IMR-90 (cell line): ENCODE data around the gene MRPL40. TPM values are rescaled to one million over a fixed set of nuclear protein-coding genes. Genes with fewer than 3 reads are reported as not detected.

Source experiments
- ATAC-seq: fragments of 200-7000 bp; cut with Tn5 transposase; 2 replicates; pipeline ENCODE4 v1.9.1; 2020; ENCODE audit warnings: low read depth, mild to moderate bottlenecking, moderate library complexity
- BruUV-seq: library from RNA; stranded (reverse); fragments of 400-500 nt; replicated peaks from 2 replicates; lab custom pipeline; 2021; lab: Mats Ljungman, UMichigan
- CTCF ChIA-PET: fragments of 300-600 bp; formaldehyde crosslinking; extraction: SDS; loops from one replicate; lab custom pipeline; 2021; ENCODE audit warnings: antibody characterized with exemption; lab: Yijun Ruan, JAX
- POLR2A ChIA-PET: fragments of 300-600 bp; sonication (Branson Sonifier 250); formaldehyde crosslinking; loops from one replicate; lab custom pipeline; 2022; ENCODE audit warnings: antibody characterized with exemption; ENCODE audit not compliant: unreplicated experiment; lab: Charles Lee
- DNase-seq: peaks from one replicate; pipeline ENCODE4 v3.0.0; 2013
- H2AFZ ChIP-seq: replicated peaks from 2 replicates; pipeline ENCODE3; 2013; ENCODE audit warnings: low read length, mild to moderate bottlenecking; ENCODE audit not compliant: poor library complexity
- H2AK5ac ChIP-seq: 2 replicates; pipeline ENCODE4 v1.6.1; 2013; ENCODE audit warnings: low read depth, low read length, inconsistent platforms
- H2AK9ac ChIP-seq: replicated peaks from 2 replicates; pipeline ENCODE3; 2013; ENCODE audit warnings: mild to moderate bottlenecking, low read depth, low read length, moderate library complexity; ENCODE audit not compliant: poor library complexity
- H2BK120ac ChIP-seq: 2 replicates; pipeline ENCODE4 v1.6.1; 2013; ENCODE audit warnings: low read depth, low read length, inconsistent platforms
- H2BK15ac ChIP-seq: 3 replicates; pipeline ENCODE4 v1.6.1; 2013; ENCODE audit warnings: low read depth, low read length, inconsistent platforms
- H2BK20ac ChIP-seq: 2 replicates; pipeline ENCODE4 v1.6.1; 2013; ENCODE audit warnings: low read depth, mild to moderate bottlenecking, inconsistent platforms, low read length, moderate library complexity
- H2BK5ac ChIP-seq: 2 replicates; pipeline ENCODE4 v1.6.1; 2013; ENCODE audit warnings: mild to moderate bottlenecking, low read depth, low read length, inconsistent platforms; ENCODE audit not compliant: poor library complexity, severe bottlenecking
- H3K14ac ChIP-seq: replicated peaks from 2 replicates; pipeline ENCODE4 v1.6.1; 2013; ENCODE audit warnings: low read depth, low read length, inconsistent platforms
- H3K18ac ChIP-seq: 2 replicates; pipeline ENCODE4 v1.6.1; 2013; ENCODE audit warnings: low read depth, low read length, control low read depth
- H3K23ac ChIP-seq: 2 replicates; pipeline ENCODE4 v1.6.1; 2013; ENCODE audit warnings: low read depth, low read length, inconsistent platforms
- H3K27ac ChIP-seq: 2 replicates; pipeline ENCODE4 v1.5.1; 2013; ENCODE audit warnings: mild to moderate bottlenecking, control low read depth, low read length; ENCODE audit not compliant: insufficient read depth
- H3K27me3 ChIP-seq: 2 replicates; pipeline ENCODE4 v1.6.1; 2013; ENCODE audit warnings: low read length; ENCODE audit not compliant: control insufficient read depth, insufficient read depth
- H3K36me3 ChIP-seq: 2 replicates; pipeline ENCODE4 v1.6.1; 2013; ENCODE audit warnings: low read length, mixed read lengths; ENCODE audit not compliant: control insufficient read depth, insufficient read depth
- H3K4ac ChIP-seq: 2 replicates; pipeline ENCODE4 v1.6.1; 2013; ENCODE audit warnings: low read depth, low read length, inconsistent platforms
- H3K4me1 ChIP-seq: 2 replicates; pipeline ENCODE4 v1.6.1; 2013; ENCODE audit warnings: low read length, mixed read lengths; ENCODE audit not compliant: control insufficient read depth, insufficient read depth
- H3K4me2 ChIP-seq: 2 replicates; pipeline ENCODE4 v1.6.1; 2013; ENCODE audit warnings: low read depth, mild to moderate bottlenecking, control low read depth, low read length, moderate library complexity
- H3K4me3 ChIP-seq: 2 replicates; pipeline ENCODE4 v1.5.1; 2013; ENCODE audit warnings: low read depth, mild to moderate bottlenecking, control low read depth, low read length, moderate library complexity; ENCODE audit not compliant: insufficient read depth
- H3K56ac ChIP-seq: 2 replicates; pipeline ENCODE4 v1.6.1; 2013; ENCODE audit warnings: low read length, inconsistent platforms; ENCODE audit not compliant: insufficient read depth; ENCODE audit errors: extremely low read depth
- H3K79me1 ChIP-seq, 2 experiments: 2 replicates each; pipeline ENCODE4 v1.6.1; 2013; ENCODE audit warnings: low read length in 2 of 2, inconsistent platforms in 1 of 2, low read depth in 1 of 2
- H3K9ac ChIP-seq: 2 replicates; pipeline ENCODE4 v1.6.1; 2013; ENCODE audit warnings: low read depth, low read length, control low read depth
- H3K9me1 ChIP-seq: 2 replicates; pipeline ENCODE4 v1.6.1; 2013; ENCODE audit warnings: low read length, inconsistent platforms; ENCODE audit not compliant: insufficient read depth
- H3K9me3 ChIP-seq: 2 replicates; pipeline ENCODE4 v1.6.1; 2013; ENCODE audit warnings: low read length; ENCODE audit not compliant: control insufficient read depth, insufficient read depth
- H4K20me1 ChIP-seq: 2 replicates; pipeline ENCODE4 v1.6.1; 2013; ENCODE audit warnings: low read length, inconsistent platforms; ENCODE audit not compliant: insufficient read depth
- H4K5ac ChIP-seq: 2 replicates; pipeline ENCODE4 v1.6.1; 2013; ENCODE audit warnings: mild to moderate bottlenecking, low read depth, low read length, control low read depth
- H4K8ac ChIP-seq, 2 experiments: 2 replicates each; pipeline ENCODE4 v1.6.1; 2013; ENCODE audit warnings: low read depth in 2 of 2, low read length in 2 of 2, control low read depth in 1 of 2, inconsistent platforms in 1 of 2
- H4K91ac ChIP-seq: 2 replicates; pipeline ENCODE4 v1.6.1; 2013; ENCODE audit warnings: low read depth, low read length, inconsistent platforms; ENCODE audit not compliant: insufficient read depth
- CEBPB ChIP-seq: IDR thresholded peaks from 2 replicates; pipeline ENCODE4 v1.6.1; 2012; ENCODE audit warnings: low read depth, low read length, improper control_type of control experiment
- CHD1 ChIP-seq: IDR thresholded peaks from 2 replicates; pipeline ENCODE4 v1.6.1; 2012; ENCODE audit warnings: low read depth, low read length, improper control_type of control experiment
- CTCF ChIP-seq: conservative IDR thresholded peaks from 2 replicates; pipeline ENCODE4 v1.5.1; 2012; ENCODE audit warnings: mild to moderate bottlenecking, low read depth, low read length, improper control_type of control experiment
- FOS ChIP-seq: fragments of 150-350 bp; IDR thresholded peaks from 2 replicates; pipeline ENCODE4 v1.6.1; 2016; ENCODE audit warnings: low read depth, low read length
- MAZ ChIP-seq: IDR thresholded peaks from 2 replicates; pipeline ENCODE4 v1.6.1; 2012; ENCODE audit warnings: low read depth, mild to moderate bottlenecking, low read length, improper control_type of control experiment, moderate library complexity, borderline replicate concordance
- MXI1 ChIP-seq: IDR thresholded peaks from 2 replicates; pipeline ENCODE4 v1.6.1; 2012; ENCODE audit warnings: low read depth, mild to moderate bottlenecking, low read length, moderate library complexity, borderline replicate concordance
- NFE2L2 ChIP-seq: fragments of 150-350 bp; IDR thresholded peaks from 2 replicates; pipeline ENCODE4 v1.6.1; 2016; ENCODE audit warnings: low read depth, mild to moderate bottlenecking, low read length
- POLR2A ChIP-seq: IDR thresholded peaks from 2 replicates; pipeline ENCODE4 v1.6.1; 2012; ENCODE audit warnings: mild to moderate bottlenecking, low read depth, low read length
- RAD21 ChIP-seq: IDR thresholded peaks from 2 replicates; pipeline ENCODE4 v1.6.1; 2012; ENCODE audit warnings: low read length, improper control_type of control experiment
- RCOR1 ChIP-seq: IDR thresholded peaks from 2 replicates; pipeline ENCODE4 v1.6.1; 2012; ENCODE audit warnings: mild to moderate bottlenecking, low read length, improper control_type of control experiment; ENCODE audit not compliant: insufficient replicate concordance
- RFX5 ChIP-seq: IDR thresholded peaks from 2 replicates; pipeline ENCODE4 v1.8.0; 2012; ENCODE audit warnings: low read depth, mild to moderate bottlenecking, low read length, moderate library complexity
- SMC3 ChIP-seq: fragments of 150-350 bp; IDR thresholded peaks from 2 replicates; pipeline ENCODE4 v1.6.1; 2016; ENCODE audit warnings: low read depth, mild to moderate bottlenecking, antibody characterized with exemption, low read length, moderate library complexity
- USF2 ChIP-seq: fragments of 150-350 bp; IDR thresholded peaks from 2 replicates; pipeline ENCODE4 v1.6.1; 2017; ENCODE audit warnings: mild to moderate bottlenecking, antibody characterized with exemption, low read length, low read depth
- WGBS, 2 experiments: methylation state at CpG; one replicate each; pipeline versions ENCODE4 v1.1.5 to v1.1.7; 2013; ENCODE audit warnings: missing lambda C conversion rate in 2 of 2; ENCODE audit not compliant: insufficient read length in 1 of 2; ENCODE audit errors: extremely low coverage in 2 of 2; 5-methylcytosine and 5-hydroxymethylcytosine counted together
- dilution Hi-C: fragments of 300-500 bp; cut with HindIII; formaldehyde crosslinking; loops from one replicate; pipeline ENCODE4 v1.14.3; 2018; ENCODE audit warnings: low sequenced_read_pairs; ENCODE audit not compliant: unreplicated experiment
- in situ Hi-C: fragments of 300-500 bp; cut with MboI; formaldehyde crosslinking; loops from 3 replicates; pipeline ENCODE4 v1.14.3; 2019; ENCODE audit warnings: low sequenced_read_pairs, inconsistent platforms, mixed read lengths
- intact Hi-C: fragments of 100-400 bp; cut with micrococcal nuclease; formaldehyde crosslinking; loops from 2 replicates; pipeline ENCODE4 v1.10.0; 2022
- polyA plus RNA-seq, 3 experiments: library from polyadenylated mRNA; depleted of rRNA; stranded (reverse); fragments of >200 nt; gene quantifications; 2 replicates each; pipeline ENCODE4 v1.2.3, GENCODE V29; 2012; ENCODE audit warnings: low replicate concordance in 1 of 3
- total RNA-seq: library from RNA; depleted of rRNA; stranded (reverse); fragments of >200 nt; gene quantifications from 2 replicates; pipeline ENCODE4 v1.2.3, GENCODE V29; 2012
- TF ChIP-seq, protein P1 (sequence below): fragments of 150-350 bp; IDR thresholded peaks from 2 replicates; pipeline ENCODE4 v1.6.1; 2016; ENCODE audit warnings: low read depth, mild to moderate bottlenecking, low read length, moderate library complexity, borderline replicate concordance

The MRPL40 gene
- total and polyA plus RNA-seq, 2 of the 4 experiments (the other 2 are of a cell fraction): 36.7 to 37.5 TPM

- Histone ChIP-seq H3K27ac (no peak overlapping the region; the same call in 1 of the 2 replicates), H3K4me2 (peak overlapping the region; percentile 62), H3K79me1 (peaks cover 23 to 51% of the 10 kb centered on the region in 2 experiments; a peak in 3 of 4 replicates), H3K9me3 (no peaks in the 10 kb centered on the region), H3K36me3 (peaks cover 5% of the 10 kb centered on the region; the same call in 1 of the 2 replicates), H2AK5ac (peak overlapping the region; percentile 35; the same call in 1 of the 2 replicates), H3K14ac (no peak overlapping the region), H2BK5ac (no peak overlapping the region), H2BK120ac (no peak overlapping the region), H2AK9ac (peak overlapping the region; percentile 43), H3K4me3 (peak overlapping the region; percentile 52), H4K20me1 (peaks cover 21% of the 10 kb centered on the region), H3K27me3 (no peaks in the 10 kb centered on the region), H3K4ac (no peak overlapping the region), H3K9me1 (peaks cover 3% of the 10 kb centered on the region; the same call in 1 of the 2 replicates), H2BK15ac (no peak overlapping the region), H3K9ac (peak overlapping the region; percentile 23; the same call in 1 of the 2 replicates), H3K4me1 (peaks cover 3% of the 10 kb centered on the region), H4K91ac (no peak overlapping the region), H2BK20ac (no peak overlapping the region), H2AFZ (peak overlapping the region; percentile 97), H4K5ac (no peak overlapping the region), H3K18ac (no peak overlapping the region), H3K56ac (no peak overlapping the region), H3K23ac (no peak overlapping the region), H4K8ac (no peak overlapping the region)
- POLR2A ChIA-PET: interaction anchor here (0.7 kb wide), 1 partner anchor 143 kb away, joined by 4 read pairs; no protein-coding TSS in a partner anchor
- DNase-seq (no peak), ATAC-seq (no peak)
- intact Hi-C loops (no loop called here), in situ Hi-C loops (no loop called here), dilution Hi-C loops (no loop called here)
- no TSS peak for BruUV-seq
- CTCF ChIA-PET: interaction anchor here (1.2 kb wide), 1 partner anchor 149 kb away, joined by 3 read pairs; no protein-coding TSS in a partner anchor
- WGBS, 2 experiments: 3% methylated on average over 5 of the region's 15 CpGs; no CpG with 5 or more reads in 1 of the 2 experiments
- TF ChIP-seq RAD21: no peak
- no peak for TF ChIP-seq CEBPB
- TF ChIP-seq POLR2A: no peak
- no peak for TF ChIP-seq USF2
- TF ChIP-seq, protein P1, sequence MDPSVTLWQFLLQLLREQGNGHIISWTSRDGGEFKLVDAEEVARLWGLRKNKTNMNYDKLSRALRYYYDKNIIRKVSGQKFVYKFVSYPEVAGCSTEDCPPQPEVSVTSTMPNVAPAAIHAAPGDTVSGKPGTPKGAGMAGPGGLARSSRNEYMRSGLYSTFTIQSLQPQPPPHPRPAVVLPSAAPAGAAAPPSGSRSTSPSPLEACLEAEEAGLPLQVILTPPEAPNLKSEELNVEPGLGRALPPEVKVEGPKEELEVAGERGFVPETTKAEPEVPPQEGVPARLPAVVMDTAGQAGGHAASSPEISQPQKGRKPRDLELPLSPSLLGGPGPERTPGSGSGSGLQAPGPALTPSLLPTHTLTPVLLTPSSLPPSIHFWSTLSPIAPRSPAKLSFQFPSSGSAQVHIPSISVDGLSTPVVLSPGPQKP: no peak
- TF ChIP-seq RCOR1: no peak
- TF ChIP-seq MXI1: no peak
- no peak for TF ChIP-seq NFE2L2
- TF ChIP-seq FOS: no peak
- TF ChIP-seq CTCF: no peak
- no peak for TF ChIP-seq CHD1
- no peak for TF ChIP-seq RFX5
- no peak for TF ChIP-seq SMC3
- TF ChIP-seq MAZ: no peak
These were observed 47.8 kb downstream of the MRPL40 start for GRCh38 chr22:19480173-19480568.
